ENCODE measurements around the gene MYEF2. TPM values are rescaled to one million over a fixed set of nuclear protein-coding genes. Genes with fewer than 3 reads are reported as not detected.

MYEF2 gene
- total RNA-seq, 1 donor from 2014 or later = 20.1 TPM

- no peak for DNase-seq (ENCODE audit: low spot score)
Observed at GRCh38 chr15:48086576-48086975, 91.5 kb downstream of the MYEF2 start.

DNA sequence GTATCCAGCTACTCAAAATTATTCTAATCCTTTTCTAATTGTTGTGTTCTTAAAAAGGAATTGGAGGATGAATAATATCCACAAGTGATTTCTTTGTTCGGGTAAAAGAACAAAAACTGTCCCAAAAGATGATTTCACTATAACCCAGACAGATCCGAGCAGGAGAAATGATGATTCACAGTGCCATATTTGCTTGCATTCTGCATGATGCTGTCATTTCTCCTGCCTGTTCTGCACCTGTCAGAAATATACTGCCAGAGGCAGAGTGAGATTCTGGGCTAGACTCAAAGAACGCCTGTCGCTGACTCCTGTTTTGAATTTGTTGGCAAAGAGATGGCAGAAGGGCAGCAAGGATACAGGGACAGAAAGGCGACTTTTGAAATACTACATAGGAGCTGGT, 92.0 kb downstream of the MYEF2 start:
- no peak for DNase-seq (ENCODE audit: low spot score)

- no peak for DNase-seq (ENCODE audit: low spot score)
Observed at GRCh38 chr15:48085591-48085930, 92.5 kb downstream of the MYEF2 start.

DNA sequence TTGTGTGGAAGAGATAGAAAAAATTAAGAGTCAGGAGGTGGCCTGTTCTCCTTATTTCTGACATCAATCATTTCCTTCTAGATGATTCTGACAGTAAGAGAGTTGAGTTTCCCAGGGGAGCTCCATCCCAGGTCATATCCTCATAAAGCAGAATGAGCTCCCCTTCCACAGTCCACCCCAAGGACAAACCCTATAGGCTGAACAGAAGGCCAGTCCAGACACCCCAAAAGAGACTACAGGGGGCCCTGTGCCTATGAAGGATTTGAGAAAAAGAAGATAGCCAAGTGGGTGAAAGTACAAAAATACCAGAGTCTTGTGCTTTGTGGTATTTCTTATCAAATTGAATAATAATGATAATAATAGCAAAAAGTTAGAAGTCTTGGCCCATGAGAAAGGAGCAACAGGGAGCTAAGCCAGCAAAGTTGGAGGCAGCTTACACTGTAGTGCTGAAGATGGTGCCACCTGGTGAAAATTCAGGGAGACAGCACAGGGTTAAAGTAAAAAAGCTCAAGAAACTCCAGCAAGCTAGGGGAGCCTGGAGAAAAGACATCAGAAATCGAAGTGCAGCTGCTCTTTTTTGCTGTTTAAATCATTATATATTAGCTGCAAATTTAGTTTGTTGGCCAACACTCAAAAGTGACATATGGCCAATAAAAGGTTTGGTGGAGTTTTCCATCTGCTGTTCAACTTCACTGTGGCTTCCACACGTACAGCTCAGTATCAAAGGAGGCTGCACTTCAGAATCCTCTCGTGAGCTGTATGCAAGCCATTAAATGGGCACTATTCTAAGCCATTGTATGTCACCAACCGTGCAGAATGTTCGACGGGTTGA, 93.1 kb downstream of the MYEF2 start:
- no peak for DNase-seq (ENCODE audit: low spot score)

Other genes starting within 250 kb of the MYEF2 start
- gene SLC24A5, start 57.3 kb downstream of the MYEF2 start, total RNA-seq = not detected
- gene CTXN2, start 13.4 kb upstream of the MYEF2 start, total RNA-seq = not detected
- gene SLC12A1, start 28.0 kb upstream of the MYEF2 start, total RNA-seq = not detected
- 84.7 TPM for gene DUT, start 153.1 kb upstream of the MYEF2 start, total RNA-seq

Measured in ureter (tissue), 1 donor.